CD4-positive, alpha-beta T cell treated with Interleukin-17A for 1 hour (primary cell): ENCODE data around the gene TULP4.
"Not testable (repeated sequence)": the region's sequence is repeated elsewhere in the genome, so short reads cannot be mapped to it uniquely, and the experiment has no call there.

Experiments used
- DNase-seq: peaks from one replicate; pipeline ENCODE4 v3.0.0-alpha.2; 2020

Gene TULP4

DNA sequence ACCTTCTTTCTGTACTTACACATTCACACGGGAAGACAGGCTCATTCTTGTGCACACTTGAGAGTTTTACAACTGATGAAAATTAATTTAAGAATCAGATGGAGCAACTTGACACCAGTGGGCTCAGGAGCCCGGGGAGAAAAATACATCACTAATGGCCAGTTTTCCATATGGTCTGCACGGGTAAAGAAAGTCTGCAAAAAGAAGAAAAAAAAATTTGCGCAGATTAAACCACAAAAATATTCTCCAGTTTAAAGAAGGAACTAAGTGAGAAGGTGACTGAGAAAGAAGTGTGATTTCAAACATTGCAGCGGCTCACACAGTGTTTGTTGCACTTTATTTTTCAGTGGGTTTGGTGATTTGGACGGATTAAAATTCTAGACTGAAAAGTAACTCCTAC is at the start of gene TULP4:
Gene TULP4, plus strand, starts transcription at position 301 of the 400 bp plus-strand sequence. CDS start 1,552 bp downstream, outside the sequence.
- DNase-seq = no peak

DNA sequence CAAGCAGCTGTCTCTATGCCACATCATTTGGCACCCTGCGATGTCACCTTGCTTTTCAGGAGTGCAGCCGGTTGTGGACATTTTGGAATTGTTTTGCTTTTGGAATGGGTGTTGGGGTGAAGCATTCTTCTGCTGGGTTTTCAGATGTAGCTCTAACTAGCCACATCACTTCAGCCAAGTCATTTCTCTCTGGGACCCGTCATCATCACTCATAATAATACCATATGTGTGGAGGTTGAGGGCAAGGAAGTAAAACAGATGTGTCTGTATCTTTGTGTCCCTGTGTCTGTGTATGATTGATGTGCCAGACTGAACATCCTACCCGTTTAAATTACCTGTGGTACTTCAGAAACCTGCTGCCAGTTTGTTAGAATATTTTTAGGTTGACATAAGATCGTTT is 49.5 kb upstream of the TULP4 start:
- DNase-seq = no peak

DNA sequence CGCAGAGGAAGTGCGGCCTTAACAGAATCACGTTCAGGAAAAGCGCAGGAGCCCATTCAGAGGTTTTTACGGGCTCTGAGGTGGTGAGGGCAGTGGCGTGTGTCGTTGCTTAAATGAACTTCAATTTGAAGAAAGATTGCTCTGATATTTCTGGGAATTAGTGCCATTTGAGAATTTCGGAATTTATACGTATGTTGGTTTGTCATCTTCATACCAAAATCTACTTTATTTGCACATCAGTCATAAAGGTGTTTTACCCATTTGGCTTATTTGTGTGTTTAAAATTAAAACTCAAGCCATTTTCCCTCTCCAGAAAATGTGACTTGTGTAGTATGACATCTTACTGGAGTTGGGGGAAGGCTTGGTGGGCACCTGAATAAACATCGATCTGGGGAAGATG is 48.1 kb upstream of the TULP4 start:
- DNase-seq = no peak

DNA sequence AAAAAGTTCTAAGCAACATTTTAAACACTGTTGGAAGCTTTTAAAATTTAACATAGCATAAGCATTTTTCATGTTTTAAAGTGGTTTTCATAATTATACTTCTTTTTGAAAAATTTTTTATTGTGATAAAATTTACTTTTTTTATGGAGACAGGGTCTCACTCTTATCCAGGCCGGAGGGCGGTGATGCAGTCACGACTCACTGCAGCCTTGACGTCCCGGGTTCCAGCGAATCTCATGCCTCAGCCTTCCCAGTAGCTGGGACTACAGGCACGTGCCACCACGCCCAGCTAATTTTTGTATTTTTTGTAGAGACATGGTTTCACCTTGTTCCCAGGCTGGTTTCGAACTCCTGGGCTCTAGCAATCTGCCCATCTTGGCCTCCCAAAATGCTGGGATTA is 46.1 kb upstream of the TULP4 start:
- DNase-seq = no peak

- no peak for DNase-seq
Measured at GRCh38 chr6:158268361-158269147, 43.7 kb upstream of the TULP4 start.

DNA sequence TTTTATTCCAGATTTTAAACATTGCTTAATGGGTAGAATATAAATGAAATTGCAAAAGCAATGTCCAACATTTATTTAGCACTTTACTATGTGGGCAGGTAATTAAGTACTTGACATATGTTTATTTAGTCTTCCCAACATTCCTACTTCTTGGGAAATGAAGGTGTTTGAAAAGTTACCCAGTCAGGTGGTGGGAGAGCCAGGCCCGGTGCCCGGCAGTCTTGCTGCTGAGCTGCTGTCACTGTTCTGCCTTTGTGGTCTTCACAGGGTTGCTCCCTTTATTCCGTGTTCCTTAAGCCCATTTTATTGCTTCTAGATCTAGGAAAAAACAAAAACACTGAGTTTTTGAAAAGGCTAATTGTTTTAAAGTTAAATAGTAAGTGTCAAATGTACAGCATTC is 42.6 kb upstream of the TULP4 start:
- no peak for DNase-seq

DNA sequence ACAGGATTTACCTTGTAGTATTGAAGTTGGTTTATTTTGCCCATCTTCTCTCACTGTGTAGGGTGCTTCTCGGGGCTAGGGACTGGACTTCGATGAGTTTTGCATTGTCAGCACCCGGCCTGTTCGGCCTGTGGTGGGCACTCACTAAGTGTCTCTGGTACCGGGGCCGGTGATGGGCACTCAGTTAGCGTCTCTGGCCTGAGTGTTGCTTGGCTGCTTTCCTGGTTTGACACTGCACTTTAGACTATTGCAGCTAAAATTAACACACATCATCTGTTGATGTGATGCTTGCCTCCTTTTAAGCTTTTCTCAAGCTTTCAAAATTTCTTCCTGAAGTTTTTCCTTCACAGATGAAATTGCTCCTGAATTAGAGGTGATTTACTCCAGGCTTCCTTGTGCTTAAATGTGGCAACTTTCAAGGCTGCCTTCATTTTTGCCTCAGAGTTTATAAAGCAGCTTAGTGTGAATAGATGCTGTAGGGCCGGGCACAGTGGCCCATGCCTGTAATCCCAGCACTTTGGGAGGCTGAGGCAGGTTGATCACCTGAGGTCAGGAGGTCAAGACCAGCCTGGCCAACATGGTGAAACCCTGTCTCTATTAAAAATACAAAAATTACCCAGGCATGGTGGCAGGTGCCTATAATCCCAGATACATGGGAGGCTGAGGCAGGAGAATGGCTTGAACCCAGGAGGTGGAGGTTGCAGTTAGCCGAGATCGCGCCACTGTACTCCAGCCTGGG is 41.7 kb upstream of the TULP4 start:
- no peak for DNase-seq

- no peak for DNase-seq
Measured at GRCh38 chr6:158272324-158272723, 39.9 kb upstream of the TULP4 start.

GRCh38 chr6:158278004-158278403 is 34.3 kb upstream of the TULP4 start:
- DNase-seq = no peak

DNA sequence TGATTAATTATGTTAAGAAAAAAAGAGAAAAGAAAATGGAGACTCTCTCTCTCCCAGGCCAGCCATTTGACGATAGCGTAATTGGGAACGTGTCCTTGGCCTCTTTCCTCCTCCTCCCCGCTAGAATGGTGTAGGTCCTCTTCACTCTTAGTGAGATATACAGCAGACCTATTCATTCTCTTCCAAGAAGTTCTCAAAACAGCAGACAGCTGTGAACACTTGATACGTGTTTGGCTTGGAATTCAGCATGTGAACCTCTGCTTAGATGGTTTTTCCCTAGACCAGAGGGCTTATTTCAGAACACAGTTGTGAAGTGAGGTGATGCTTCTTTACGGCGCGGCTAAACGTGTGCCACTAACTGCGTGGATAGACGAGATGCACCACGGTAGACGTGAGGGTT is 32.6 kb upstream of the TULP4 start:
- DNase-seq = no peak

DNA sequence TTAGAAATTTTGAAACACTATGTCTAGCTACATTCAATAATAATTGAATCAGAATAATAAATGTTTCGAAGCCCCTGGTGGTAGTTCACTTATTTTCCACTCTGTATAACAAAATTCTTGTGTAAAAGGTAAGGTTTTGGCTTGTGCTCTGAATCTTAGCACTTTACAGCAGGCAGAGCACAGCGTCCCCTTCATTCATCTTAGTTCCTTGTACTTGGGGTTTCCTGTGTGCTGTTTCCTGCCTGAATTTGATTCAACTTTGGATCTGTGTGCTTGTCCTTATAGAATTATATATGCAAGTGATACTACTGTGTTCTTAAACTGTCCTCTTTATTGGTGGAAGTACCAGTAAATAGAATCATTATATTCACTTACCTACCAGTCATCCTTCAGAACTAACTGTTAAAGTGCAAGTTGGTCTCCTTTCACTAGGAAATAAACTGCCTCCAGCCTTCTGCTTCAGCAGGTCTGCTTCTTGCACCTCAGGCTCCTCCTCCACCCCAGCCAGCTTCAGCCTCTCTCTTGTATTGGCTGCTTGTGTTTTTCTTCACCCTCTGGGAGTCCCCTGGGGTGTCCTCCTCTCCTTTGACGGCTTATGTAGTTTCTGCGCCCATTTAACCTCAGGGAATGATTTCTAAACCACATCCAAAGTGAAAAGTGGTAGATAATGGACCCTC is 28.8 kb upstream of the TULP4 start:
- peak; percentile 48 for DNase-seq

DNA sequence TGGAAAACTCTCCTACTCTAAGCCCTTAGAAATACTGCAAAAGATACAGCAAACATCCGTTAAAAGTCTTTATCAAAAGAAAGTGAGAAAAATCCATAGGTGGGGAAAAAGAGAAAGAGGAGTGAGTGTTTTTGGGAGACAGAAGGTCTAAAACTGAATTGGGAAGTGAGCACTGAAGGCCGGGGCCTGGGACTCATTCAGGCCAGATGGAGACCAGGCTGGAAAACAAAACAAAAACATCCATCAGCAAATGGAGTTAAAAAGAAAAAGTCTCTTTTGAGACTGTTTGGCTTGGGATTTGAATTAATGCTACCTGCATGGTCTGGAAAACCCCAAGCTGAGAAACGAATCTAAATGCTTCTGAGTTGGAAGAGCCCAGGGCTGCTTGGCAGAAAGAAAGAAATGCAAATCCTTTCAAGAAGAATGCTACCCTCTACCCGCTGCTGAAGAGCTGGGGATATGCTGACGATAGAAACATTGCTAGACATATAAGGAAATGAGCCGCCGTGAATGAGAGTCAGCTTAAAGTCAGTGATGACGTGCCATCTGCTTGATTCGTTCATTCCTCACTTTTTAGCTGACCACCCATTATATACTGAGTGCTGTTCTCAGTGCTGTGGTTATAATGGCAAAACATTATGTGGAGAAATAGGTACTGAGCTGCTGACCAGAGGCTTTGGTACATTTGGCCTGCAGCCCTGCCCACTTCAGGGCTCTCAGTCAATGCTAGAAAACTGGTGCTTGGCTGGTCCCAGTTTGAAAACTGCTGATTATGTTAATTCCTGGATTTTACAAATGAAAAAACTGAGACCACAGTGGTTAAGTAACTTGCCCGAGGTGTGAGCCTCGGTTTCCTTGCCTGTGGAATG is 28.0 kb upstream of the TULP4 start:
- peak; percentile 43 for DNase-seq

GRCh38 chr6:158284876-158285655 is 27.2 kb upstream of the TULP4 start:
- no peak for DNase-seq

DNA sequence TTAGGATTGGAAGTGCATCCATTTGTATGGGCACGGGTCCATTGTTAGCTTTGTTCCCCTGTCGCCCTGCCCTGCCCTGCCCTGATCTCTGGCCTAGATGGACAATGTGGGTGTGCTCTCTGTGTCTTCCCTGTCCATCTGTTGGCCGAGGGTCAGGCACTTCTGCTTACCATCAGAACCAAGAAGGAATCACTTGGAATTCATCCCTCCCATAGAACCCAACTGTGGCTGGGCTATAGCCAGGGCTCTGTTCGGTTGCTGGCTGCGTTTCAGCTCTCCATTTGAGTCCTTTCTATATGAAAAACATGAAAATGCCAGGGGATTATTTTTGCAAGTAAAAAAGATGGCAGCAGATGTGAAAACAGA is 26.6 kb upstream of the TULP4 start:
- DNase-seq = no peak

DNA sequence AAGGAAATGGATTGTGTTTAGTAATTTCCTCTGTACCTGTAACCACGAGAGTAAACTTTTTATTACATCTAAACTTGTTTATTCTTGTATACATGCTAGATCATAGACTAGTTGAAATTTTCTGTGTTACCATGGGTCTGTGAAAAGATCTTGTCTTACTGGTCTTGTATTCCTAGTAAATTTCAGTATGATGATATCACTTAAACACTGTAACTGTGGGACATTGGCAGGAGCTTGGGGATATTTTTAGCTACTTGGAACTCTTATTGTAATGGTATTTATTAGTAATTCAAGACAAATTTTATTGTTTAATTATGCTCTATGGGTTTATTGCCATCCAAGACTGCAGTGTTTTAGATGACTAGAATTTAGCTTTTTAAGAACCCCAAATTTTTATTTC is 25.9 kb upstream of the TULP4 start:
- DNase-seq = no peak

DNA sequence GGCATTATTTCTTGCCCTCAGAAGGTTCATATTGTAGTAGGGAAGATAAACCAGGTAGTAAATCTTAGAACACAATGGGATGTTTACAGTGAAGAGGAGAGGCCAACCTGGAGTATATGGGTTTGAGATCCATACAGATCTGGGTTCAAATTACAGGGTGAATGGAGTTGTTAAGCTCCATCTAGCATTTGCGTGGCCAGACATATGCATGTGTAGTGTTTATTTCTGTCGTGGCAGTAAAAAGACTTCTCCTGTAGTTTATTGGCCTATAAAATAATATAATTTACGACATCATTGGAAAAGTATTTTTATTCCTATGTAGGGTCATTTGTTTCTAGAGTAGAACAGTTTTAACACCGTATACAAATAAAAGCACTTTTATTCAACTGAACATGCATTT is 25.2 kb upstream of the TULP4 start:
- no peak for DNase-seq

DNA sequence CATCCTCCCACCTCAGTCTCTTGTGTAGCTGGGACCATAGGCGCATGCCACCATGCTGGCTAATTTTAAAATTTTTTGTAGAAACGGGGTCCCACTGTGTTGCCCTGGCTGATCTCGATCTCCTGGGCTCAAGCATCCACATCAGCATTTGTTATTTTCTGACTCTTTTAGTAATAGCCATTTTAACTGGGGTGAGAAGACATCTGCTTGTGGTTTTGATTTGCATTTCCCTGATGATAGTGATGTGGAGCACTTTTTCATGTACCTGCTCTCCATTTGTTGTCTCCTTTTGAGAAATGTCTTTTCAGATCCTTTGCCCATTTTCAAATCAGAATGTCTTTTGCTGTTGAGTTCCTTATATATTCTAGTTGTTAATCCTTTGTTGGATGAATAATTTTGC is 22.2 kb upstream of the TULP4 start:
- peak; percentile 44 for DNase-seq

DNA sequence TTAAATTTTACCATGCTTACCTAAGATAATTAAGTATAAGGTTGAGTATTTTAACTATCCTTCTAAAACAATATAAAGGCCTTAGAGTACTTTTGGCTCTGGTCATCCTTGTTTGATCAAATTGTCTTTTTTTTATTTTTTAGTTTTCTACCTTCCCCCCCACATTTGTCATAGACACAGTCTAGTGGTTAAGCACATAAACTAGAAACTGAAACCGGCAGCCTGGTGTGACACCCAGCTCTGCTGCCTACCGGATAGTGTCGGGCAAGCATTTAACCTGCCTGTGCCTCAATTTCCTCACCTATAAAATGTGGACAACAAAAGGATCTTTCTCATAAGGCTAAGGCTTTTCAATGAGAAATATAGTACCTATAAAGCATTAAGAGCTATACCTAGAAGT is 21.6 kb upstream of the TULP4 start:
- DNase-seq = peak; percentile 79

- DNase-seq = no peak
Measured at GRCh38 chr6:158292016-158292415, 20.2 kb upstream of the TULP4 start.

- DNase-seq = no peak
Measured at GRCh38 chr6:158293122-158293521, 19.1 kb upstream of the TULP4 start.

DNA sequence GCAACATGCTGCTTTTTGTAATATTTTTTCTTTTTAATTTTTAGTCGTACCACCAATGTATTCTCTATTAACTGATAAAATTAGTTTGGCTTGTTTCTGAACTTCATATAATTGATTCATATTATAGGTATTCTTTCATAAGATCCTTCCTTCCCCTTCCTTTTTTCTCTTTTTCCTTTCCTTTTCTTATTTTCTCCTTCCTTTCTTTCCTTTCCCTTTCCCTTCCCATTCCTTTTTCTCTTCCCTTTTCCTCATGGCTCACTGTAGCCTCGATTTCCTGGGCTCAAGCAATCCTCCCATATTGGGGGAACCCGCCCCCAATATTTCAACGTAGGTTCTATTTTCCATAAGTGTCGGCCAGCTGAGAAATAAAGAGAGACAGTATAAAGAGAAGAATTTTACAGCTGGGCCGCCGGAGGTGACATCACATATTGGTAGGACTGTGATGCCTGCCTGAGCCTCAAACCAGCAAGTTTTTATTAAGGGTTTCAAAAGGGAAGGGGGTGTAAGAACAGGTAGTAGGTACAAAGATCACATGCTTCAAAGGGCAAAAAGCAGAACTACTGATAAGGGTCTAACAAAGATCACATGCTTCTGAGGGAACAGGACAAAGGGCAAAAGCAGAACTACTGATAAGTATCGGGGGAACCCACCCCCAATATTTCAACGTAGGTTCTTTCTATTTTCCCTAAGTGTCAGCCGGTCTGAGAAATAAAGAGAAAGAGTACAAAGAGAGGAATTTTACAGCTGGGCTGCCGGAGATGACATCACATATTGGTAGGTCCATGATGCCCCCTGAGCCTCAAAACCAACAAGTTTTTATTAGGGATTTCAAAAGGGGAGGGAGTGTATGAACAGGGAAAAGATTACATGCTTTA is 16.1 kb upstream of the TULP4 start:
- DNase-seq = not testable (repeated sequence)
